GM19463 (cell line): ENCODE data around the gene LARP1.

ENCODE experiments used
- ATAC-seq: cut with Tn5 transposase; IDR thresholded peaks from one replicate; pipeline ENCODE4 v1.9.1; 2021; ENCODE audit warnings: mild to moderate bottlenecking, moderate library complexity; ENCODE audit not compliant: unreplicated experiment

Gene LARP1

GRCh38 chr5:154788212-154788611 is 33.0 kb downstream of the LARP1 start:
- no peak for ATAC-seq

- ATAC-seq, result peak; percentile 83
These were observed 36.4 kb downstream of the LARP1 start for GRCh38 chr5:154791535-154791934.

GRCh38 chr5:154793599-154794524 is 38.7 kb downstream of the LARP1 start:
- ATAC-seq, result no peak

- ATAC-seq, result no peak
These were observed 39.5 kb downstream of the LARP1 start for GRCh38 chr5:154794525-154795234.

- no peak for ATAC-seq
These were observed 40.0 kb downstream of the LARP1 start for GRCh38 chr5:154795235-154795596.

GRCh38 chr5:154797762-154798161 is 42.6 kb downstream of the LARP1 start:
- no peak for ATAC-seq

GRCh38 chr5:154800582-154800981 is 45.4 kb downstream of the LARP1 start:
- no peak for ATAC-seq

- no peak for ATAC-seq
These were observed 45.9 kb downstream of the LARP1 start for GRCh38 chr5:154801083-154801482.

- ATAC-seq, result no peak
These were observed 46.9 kb downstream of the LARP1 start for GRCh38 chr5:154802050-154802449.

GRCh38 chr5:154806176-154806575 is 51.0 kb downstream of the LARP1 start:
- ATAC-seq, result no peak

GRCh38 chr5:154811239-154811638 is 56.1 kb downstream of the LARP1 start:
- ATAC-seq, result no peak

GRCh38 chr5:154811653-154812465 is 56.7 kb downstream of the LARP1 start:
- peak; percentile 83 for ATAC-seq

GRCh38 chr5:154813158-154813557 is 58.0 kb downstream of the LARP1 start:
- ATAC-seq, result no peak

GRCh38 chr5:154813736-154814135 is 58.6 kb downstream of the LARP1 start:
- no peak for ATAC-seq

- ATAC-seq, result no peak
These were observed 59.8 kb downstream of the LARP1 start for GRCh38 chr5:154815025-154815424.

- ATAC-seq, result no peak
These were observed 60.6 kb downstream of the LARP1 start for GRCh38 chr5:154815684-154816247.

- no peak for ATAC-seq
These were observed 61.8 kb downstream of the LARP1 start for GRCh38 chr5:154816891-154817492.

GRCh38 chr5:154817815-154818214 is 62.6 kb downstream of the LARP1 start:
- ATAC-seq, result no peak

GRCh38 chr5:154818471-154819116 is 63.4 kb downstream of the LARP1 start:
- no peak for ATAC-seq

GRCh38 chr5:154819546-154819945 is 64.4 kb downstream of the LARP1 start:
- ATAC-seq, result no peak
